Astrocyte (in vitro differentiated cells and primary cell): ENCODE results near the gene USP17L5.
"Not testable (repeated sequence)": the region's sequence is repeated elsewhere in the genome, so short reads cannot be mapped to it uniquely, and the experiment has no call there.

Source experiments
- EZH2 ChIP-seq: IDR thresholded peaks from 2 replicates; pipeline ENCODE4 v1.6.1; 2012; ENCODE audit warnings: mild to moderate bottlenecking, low read length, inconsistent platforms; ENCODE audit not compliant: insufficient read depth
- TF ChIP-seq, protein P1 (sequence below): IDR thresholded peaks from 2 replicates; pipeline ENCODE4 v1.5.1; 2011; ENCODE audit warnings: low read depth, mild to moderate bottlenecking, inconsistent platforms, low read length, moderate library complexity; ENCODE audit not compliant: insufficient read depth

DNA sequence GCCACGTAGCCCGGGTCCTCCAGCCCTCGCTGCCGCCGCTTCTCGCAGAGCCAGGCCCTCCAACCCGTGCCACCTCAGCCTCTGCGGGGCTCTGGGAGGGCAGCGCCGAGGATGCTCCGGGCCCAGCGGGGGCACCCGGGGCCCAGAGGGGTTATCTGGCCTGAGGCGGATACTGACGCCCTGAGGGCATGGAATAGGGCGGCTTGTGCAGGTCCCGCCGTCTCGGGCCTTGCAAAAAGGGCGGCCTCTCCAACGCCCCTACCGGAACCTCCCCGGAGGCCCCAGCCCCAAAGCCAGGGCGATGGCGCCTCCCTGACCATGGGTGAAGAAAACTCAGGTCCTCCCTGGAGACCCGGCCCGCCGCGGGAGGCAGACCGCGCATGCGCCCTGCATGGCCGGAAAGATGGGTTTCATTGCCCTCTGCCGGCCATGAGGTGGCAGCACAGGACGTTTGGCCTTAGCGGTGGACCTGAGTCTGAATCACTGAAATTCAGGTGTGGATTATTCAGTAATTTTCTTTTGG is 41.9 kb downstream of the USP17L5 start:
- TF ChIP-seq, protein P1, sequence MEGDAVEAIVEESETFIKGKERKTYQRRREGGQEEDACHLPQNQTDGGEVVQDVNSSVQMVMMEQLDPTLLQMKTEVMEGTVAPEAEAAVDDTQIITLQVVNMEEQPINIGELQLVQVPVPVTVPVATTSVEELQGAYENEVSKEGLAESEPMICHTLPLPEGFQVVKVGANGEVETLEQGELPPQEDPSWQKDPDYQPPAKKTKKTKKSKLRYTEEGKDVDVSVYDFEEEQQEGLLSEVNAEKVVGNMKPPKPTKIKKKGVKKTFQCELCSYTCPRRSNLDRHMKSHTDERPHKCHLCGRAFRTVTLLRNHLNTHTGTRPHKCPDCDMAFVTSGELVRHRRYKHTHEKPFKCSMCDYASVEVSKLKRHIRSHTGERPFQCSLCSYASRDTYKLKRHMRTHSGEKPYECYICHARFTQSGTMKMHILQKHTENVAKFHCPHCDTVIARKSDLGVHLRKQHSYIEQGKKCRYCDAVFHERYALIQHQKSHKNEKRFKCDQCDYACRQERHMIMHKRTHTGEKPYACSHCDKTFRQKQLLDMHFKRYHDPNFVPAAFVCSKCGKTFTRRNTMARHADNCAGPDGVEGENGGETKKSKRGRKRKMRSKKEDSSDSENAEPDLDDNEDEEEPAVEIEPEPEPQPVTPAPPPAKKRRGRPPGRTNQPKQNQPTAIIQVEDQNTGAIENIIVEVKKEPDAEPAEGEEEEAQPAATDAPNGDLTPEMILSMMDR, result not testable (repeated sequence)
- TF ChIP-seq EZH2, result not testable (repeated sequence)
